ENCODE results near the gene CAMTA1.

Gene CAMTA1

DNA sequence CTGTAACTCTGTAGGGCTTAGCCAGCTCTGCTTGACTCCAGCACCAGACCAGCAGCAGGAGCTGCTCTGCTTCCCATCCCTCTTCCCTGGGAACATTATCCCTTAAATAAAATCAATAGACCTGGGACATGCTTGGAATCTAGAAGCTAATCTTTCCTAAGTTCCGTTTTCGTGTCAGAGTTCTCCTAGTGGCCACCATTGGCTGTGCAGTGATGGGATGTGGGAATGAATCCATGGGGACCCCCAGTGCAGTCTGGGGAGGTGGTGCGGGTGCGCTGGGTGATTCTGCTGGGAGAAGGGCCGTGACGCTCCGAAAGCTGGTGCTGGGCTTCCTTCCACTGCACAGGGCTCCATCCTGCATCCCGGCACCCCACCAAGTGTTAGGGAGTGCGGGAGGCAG, 202.7 kb downstream of the CAMTA1 start:
- no peak for DNase-seq

DNA sequence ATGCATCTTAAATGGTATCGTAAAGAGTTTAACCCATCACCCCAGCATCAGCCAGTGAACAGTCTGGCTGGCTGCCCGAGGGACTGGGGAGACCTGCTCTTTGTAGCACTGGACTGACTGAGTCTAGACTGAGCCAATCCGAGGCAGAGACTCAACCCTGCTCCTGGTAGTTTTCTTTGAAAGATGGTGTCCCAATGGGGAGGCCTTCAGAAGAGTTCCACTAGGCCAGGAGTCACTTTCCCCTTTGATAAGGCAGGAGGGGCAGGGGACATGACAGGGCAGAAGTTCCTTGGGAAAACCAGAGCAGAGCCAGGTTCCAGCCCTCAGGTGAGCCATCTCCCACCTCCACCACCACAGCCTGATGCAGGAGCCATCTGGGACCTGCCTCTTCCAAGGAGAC, 203.5 kb downstream of the CAMTA1 start:
- no peak for DNase-seq

DNA sequence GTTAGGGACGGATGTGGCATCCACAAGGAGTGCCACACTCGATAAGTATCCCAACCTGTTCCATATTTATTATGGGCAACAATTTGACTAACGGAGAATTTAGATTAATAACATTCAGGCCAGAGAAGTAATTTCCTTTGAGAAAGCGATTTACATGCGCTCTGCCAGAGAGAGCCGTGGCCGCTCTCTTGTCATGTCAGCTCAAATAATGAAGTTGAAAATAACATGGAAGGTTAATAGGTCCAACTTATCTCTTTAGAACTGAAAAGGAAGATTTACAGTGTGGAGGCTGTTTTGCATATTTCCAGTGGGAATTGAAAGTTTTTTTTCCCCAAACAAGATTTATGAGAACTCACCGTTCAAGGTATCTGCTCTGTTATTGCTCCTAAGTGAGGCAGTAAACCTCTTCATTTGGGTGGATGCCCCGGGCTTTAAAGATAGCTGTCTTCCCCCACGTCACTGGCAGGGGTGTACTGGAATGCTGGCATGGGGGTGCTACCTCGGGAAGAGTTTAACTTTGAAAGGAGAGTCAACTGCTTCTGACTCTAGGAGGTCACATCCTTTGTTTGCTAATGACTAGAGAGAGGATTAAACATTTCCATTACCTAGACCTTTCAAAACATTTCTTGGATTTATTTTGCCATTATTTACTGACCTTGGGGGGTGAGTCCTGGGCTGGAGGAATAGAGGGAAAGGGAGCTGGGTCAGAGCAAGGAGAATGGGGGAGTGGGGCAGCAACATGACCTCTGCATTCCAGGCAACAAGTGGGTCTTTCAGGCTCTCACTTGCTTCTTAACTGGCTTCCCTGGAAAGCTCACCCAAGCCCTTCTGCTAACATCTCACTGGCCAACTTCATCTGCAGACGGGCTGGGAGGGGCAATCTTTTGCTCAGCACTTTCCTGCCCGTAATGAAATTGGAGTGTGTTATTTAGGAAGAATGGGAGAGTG, 204.2 kb downstream of the CAMTA1 start:
- no peak for DNase-seq

DNA sequence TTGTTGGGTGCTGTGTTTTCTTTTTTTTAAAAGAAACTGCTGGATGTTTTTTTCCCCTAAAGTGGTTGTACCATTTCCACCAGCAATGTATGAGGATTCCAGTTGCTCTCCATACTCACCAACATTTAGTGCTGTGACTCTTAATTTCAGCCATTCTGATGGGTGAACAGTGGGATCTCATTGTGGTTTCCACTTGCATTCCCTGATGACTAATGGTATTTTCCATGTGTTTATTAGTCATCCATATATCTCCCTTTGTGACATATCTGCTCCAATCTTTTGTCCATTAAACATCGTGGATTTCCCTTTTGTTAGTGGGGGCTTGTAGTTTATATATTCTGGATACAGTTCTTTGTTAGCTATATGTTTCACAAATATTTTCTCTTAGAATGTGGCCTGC, 206.0 kb downstream of the CAMTA1 start:
- no peak for DNase-seq

DNA sequence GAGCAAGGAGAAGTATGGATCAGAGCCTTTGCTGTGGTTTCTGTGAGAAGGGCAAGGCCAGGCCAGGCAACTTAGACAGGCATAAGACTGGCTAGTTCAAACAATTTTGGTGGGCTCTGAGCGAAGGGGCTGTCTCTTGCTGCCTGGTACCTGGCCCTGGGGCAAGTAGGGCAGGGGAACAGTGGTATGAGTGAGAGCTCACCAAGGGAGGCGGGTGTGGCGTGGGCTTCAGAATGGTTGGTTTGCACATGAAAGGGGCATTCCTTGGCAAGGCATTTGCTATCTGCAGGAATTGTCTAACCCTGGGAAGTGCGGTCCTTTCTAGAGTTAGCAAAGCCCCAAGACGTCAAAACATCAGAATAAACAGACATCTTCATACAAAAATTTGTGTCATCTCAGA, 210.5 kb downstream of the CAMTA1 start:
- DNase-seq = no peak

DNA sequence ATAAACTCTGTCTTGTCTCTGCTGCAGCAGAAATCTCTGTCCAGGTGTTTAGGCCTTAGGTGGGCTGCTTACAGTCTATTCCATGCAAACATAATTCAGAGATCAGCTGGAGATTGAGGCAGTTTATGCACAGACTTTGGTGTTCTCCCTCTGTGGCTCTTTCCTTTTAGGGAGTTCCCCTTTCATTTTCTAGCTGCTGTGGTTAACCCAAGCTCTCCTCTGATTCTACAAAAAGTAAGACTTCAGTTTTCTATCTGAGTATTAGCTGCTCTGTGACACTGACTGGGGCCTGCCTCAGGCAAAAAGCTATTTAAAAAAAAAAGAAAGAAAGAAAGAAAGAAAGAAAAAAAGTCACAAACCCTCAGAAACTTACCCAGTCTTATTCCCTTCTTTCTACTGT, 211.1 kb downstream of the CAMTA1 start:
- no peak for DNase-seq

DNA sequence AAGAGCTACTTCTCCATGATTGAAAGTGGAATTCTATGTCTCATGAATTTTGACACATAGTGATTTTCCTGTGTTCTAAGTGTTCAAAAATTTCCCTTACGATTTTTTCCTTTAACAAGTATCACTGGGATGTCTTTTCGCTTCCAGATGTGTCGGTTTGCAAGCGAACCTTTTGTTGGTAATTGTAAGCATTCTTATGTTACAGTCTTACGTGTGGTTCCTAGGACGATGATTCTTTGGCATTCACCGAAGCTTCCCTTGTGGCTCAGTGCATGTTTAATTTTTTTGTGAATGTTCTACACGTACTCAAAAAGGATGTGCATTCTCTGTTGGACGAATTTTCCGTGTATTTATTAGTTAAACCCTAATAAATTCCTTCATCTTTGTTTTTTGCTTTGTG, 211.6 kb downstream of the CAMTA1 start:
- DNase-seq = no peak

DNA sequence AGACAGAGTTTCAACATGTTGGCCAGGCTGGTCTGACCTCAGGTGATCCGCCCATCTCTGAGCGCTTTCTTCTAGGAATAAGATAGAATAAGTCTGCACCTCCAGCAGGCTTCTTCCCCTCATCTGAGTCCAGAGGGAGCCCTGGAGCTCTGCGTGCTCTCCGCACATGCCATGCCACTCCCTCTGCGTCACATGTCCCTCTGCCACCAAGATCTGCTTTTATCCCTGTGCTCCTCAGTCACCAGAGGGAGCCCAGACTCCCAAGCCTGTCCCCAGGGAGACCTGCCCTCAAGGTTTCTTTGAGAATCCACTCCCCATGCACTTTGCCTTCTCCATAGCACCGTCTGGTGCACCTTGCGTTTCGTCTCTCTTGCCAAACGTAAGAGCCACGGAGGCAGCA, 213.0 kb downstream of the CAMTA1 start:
- DNase-seq = no peak

DNA sequence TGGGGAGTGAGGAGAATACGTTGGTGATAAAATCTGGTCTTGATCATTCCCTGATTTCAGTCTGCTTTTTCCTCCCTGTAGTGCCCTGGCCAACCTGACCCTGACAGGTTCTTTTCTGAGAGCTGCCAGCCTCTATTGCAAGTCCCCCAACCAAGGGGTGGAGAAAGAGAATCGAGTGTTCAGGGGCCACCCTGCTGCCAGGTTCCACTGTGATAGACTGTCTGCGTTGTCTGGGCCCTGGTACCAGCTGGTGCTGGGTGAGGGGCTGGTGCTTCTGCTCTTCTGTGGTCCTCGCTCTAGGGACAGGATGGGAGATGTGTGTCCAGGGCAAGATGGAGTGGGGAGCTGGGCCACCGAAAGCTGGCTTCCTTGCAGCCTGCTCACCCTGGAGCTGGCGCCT, 214.6 kb downstream of the CAMTA1 start:
- DNase-seq = no peak

DNA sequence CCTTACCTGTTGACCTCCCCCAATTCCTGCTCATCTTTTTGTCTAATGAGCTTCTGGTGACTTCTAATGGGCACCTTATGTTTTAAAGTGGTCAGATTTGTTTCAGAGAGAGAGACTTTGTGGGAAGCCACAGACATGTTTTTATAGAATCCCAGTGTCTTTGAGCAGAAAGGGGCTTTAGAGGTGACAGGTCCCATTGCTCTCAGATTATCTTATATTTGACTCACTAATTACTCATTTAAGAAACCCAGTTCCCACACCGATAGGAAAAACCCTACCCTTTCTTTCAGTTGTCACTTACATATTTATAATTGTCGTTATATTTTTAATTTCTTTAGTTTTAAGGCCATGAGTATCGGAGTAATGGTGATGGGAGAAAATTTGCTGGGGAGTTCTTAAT, 215.5 kb downstream of the CAMTA1 start:
- DNase-seq = no peak

DNA sequence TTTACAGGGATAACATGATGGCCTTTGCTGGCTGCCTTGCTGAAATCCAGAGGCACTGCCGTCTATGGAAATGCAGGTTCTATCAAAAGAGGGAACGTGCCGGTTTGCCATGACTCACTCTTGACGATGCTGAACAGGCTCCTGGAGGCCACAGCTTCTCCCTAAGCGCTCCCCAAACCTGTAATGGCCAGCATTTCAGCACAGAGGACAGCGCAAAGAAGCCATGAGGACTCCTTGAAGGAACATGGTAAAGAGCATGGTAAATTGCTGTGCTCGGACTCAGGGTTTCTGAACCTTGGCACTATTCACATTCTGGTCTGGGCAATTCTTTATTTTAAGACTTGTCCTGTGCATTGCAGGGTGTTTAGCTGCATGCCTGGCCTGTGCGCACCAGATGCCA, 217.5 kb downstream of the CAMTA1 start:
- DNase-seq = no peak

DNA sequence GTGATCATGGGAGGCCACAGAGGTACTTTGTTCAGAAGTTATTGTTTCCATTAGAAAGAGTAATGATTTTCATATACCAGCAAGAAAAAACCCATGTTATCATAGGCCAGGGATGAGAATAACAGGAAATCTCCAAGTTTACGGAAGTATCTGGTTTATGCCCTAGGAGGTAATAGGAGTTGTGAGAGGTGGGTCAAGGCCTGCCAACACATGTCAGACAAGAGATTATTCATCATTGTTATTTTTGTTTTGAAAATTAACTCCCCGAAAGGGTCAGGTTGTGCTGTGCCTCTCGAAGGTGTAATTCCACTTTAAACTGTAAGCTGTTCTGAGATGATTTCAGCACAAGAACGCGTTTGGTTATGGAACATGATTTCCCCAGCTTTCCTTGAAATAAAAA, 218.4 kb downstream of the CAMTA1 start:
- no peak for DNase-seq

DNA sequence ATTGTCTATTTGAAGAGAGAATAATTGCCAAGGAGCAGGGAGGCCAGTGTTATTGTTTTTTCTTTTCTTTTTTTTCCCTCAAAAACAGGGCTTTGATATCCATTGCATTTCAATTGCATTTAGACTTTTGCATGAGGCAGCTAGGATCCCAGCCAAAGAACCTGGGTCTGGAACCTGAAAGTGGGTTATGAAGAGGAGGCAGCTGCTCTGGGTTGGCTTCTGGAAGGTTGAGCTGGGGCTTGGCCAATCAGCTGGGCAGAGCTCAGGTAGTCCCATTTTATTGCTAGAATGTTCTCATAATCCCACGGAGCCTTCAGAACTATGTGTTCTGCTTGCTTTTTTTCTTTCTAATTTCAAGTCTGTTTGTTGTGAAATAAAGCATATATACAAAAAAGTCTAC, 218.9 kb downstream of the CAMTA1 start:
- no peak for DNase-seq

DNA sequence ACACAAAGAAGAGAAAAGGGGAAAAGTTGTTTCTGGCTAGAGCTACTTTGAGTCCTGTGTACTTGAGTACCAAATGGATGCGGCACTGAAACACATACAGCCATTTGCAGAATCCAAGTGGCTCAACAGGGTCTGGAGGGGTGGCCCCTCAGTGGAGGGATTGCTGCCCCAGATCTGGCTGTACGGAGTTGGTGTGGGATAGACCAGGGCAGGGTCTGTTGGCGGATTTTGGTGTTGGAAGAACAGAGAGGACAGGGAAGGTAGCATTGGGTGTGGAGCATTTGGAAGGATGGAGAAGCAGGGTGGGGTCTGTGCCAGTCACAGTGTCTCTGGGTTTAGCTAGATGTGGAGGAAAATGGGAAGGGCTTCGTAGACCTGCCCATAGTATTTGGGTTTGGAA, 220.5 kb downstream of the CAMTA1 start:
- no peak for DNase-seq

DNA sequence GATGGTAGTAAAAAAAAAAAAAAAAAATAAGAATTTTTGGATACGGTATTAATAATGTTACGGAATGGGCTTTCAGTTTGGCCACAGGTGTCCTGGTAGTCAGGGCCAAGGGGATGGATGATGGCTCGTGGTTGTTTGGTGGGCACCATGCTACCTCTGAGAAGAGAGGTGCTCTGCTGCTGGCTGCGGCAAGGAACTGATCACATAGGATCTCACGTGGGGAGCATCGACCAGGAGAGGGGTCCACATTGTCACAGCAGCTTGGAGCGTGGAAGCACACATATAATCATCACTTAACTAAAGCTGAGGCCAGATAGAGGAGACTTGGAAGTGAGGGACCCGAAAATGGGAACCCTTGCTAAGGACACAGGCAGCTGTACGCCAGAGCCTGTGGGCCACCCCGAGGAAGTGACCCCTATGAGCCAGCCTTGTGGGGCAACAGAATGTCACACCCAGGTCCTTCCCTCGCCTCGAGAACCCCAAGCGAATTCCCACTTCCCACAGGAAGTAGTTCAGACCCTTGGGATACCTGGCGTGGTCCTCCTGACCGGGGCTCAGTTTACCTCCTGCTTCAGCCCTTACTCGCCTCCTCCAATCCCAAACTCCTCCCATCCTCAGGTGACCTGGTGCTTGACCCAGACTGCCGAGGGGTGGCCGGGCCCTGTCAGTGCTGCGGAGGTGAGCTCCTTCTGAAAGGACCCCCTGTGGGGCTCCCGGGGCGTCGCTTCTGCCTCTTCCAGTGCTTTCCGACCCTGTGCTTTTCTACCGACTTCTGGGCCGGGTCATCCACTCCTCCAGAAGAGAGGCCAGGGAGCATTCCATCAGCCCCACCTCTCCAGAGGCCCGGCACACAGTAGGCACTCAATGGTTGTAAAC, 222.0 kb downstream of the CAMTA1 start:
- no peak for DNase-seq

DNA sequence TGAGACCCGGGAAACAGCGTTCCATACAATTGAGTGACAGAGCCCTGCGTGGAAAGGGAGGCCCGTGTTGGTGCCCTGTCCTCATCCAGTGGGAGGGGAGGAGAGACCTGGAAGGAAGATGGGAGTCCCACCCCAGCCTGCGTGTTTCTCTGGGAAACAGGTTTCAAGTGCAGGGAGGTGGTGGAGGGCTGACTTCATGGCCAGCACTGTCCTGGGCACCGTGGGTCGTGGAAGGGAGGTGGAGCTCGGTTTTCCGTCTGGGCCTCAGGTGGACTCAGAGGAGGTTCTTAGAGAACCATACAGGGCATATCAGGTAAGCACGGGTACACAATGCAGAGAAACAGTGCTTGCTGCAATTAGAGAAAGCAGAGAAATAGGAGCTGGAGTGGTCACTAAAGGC, 222.6 kb downstream of the CAMTA1 start:
- DNase-seq = no peak

DNA sequence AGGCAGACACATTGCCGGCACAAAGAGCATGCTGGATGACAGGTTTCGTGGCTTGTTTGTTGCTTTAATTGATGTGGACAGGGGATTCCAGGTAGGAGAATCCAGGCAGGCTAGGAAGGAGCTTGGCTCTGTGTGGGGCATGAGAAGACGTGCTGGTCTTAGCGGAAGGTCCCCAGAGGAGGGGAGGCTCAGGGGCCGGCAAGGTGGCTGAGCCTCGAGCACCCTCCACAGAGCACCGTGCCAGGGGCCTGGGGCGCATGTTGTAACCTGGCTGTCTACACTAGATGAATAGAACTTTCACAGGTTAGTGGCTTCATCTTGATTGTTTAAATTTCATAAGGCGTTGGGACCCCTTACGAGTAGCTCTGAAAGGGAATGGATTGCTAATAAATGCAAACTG, 223.1 kb downstream of the CAMTA1 start:
- DNase-seq = no peak

DNA sequence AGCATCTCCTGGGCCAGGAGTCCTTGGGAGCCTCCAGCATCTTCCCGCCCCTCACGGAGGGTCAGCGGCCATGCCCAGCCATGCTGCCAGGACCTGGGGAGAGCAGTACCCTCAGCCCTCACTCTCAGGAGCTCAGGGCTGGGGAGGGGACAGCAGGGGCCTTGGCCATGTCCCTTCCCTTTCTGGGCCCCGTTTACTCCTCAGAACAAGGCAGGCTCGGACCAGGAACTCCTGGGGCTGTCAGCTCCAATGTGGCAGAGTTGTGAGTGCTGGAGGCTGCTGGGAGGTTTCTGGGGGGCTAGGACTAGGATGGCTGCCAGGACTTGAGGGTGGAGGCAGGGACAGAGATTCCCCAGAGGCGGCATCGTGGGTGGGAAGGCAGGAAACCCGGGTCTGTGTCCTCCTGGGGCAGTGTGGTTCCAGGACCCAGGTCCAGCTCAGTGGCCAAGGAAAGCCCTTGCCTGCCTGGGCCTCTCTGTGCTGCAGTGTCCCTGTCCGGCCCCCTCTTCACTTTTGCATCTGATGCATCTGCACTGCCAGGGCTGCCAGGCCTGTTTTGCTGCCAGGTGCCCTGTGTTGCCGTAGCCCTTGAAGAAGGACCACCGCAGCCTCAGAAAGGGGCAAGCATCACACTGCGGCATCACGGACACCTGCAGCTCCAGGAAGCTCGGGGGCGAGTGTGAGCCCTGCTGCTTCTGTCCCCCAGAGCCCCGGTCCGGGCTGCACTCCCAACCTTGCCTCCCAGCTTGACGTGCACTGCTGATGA, 223.9 kb downstream of the CAMTA1 start:
- no peak for DNase-seq

DNA sequence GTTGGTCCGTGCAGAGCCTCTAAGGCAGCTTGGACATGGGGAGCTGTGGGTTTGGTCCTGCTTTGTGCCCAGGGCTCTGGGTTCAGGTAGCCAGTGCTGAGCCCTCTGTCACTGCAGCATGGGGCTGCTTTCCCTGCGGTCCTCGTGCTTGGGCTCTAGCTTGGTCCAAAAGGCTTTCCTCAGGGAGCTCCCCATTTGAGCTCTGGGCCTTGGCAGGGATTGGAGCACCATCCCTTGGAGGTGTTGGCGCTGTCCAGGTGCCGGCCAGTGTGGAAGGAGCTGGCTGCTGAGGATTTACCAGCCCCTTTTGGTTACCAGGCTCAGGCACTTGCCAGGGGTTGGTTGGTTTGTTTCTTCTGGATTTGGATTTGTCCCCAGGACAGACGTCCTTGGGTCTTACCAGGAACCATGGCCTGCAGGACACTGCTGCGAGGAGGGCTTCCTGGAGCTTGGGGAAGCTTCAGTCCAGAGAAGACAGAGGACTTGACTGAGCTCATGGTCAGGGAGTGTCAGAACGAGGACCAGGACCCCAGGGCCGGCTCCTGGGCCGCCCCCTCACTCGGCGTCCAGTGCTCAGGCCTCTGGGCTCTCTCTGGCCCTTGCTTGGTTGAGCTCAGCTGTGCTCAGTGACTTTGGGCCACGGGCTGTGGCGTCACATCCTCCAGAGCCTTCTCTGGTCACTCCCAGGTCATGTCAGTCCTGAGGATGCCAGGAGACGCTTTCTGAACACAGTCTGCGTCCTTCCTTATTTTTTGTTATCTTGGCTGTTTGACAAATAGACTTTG, 224.7 kb downstream of the CAMTA1 start:
- DNase-seq = no peak

DNA sequence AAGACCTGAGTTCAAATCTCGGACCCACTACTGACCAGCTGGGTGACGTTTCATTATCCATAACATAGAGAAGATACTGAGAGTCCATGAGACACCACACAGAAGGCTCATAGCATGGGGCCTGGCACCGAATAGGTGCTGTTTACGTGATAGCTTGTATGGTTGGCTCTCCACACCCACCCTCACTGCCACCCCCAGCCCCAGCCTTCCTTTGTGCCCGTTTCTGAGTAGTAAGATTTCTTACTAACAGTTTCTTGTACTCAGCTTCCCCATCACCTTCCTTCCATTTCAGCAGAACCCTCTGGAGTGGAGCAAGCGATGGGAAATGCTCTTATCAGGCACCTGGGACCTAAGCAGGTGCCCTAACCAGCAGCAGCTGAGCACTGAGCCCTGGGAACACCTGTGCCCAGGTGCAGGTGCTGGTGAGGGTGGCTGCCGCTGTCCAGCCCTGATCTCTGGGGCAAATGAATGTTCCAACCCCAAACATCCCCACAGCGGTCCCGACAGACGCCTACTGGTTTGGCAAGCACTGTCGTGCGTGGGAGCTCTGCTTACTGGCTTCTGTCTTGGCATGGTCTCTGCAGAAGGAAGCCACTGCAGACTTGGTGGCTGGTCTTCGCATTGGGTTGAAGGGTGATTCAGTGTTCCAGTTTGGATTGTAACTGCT, 225.4 kb downstream of the CAMTA1 start:
- no peak for DNase-seq

DNA sequence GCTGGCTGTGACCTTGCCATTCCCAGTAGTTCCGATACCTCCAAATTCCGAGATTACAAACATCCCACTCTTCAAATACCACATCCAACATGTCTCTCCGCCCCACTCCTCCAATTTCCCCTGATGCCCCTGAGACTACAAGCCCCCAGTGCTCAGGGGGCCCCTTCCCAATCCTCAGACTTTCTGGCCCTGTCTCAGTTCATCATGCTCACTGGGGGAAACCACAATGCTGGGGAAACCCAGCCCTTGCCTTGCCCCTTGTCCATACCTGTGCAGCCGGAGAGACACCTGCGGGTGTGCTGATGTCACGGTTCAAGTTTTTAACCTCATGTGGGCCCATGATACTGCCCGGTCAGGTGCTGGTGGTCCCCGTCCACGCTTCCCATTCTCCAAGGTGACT, 226.6 kb downstream of the CAMTA1 start:
- DNase-seq = no peak

DNA sequence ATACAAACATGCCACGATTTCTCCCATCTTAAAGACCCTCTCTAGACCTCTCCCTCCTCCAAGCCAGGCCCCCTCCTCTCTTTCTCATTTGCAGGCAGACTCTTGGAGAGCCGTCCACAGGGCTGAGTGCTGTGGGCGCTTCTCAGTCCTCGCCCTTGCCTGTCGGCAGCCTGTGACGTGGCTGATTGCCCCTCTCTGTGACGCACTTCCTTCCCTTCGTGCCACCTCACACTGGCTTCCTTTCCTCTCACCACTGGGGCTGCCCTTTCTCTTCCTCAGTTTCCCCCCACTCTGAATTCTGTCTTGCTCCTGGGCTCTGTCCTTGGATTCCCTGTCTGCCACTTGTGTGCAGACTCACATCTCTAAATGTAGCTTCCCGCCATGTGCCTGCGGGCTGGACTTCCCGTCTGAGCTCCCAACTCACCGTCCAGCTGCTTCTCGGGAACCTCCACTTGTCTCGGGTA, 227.2 kb downstream of the CAMTA1 start:
- no peak for DNase-seq

Data from NCI-H446 treated with DMSO at 0.1 percent for 48 hours (cell line).